H9 (cell line): ENCODE results near the gene PSMD6. TPM values are rescaled to one million over a fixed set of nuclear protein-coding genes. Genes with fewer than 3 reads are reported as not detected.

ENCODE experiments used
- DNase-seq: peaks from one replicate; pipeline ENCODE4 v3.0.0-alpha.2; 2017
- H2AFZ ChIP-seq: one replicate; pipeline ENCODE4 v1.6.1; 2013; ENCODE audit warnings: mild to moderate bottlenecking, low read length, control low read depth, moderate library complexity
- H2AK5ac ChIP-seq: 2 replicates; pipeline ENCODE4 v1.6.1; 2013; ENCODE audit warnings: low read length, control low read depth, mixed read lengths; ENCODE audit not compliant: insufficient read length
- H2BK120ac ChIP-seq: one replicate; pipeline ENCODE4 v1.6.1; 2013; ENCODE audit warnings: low read depth, mild to moderate bottlenecking, low read length, control low read depth, inconsistent platforms; ENCODE audit not compliant: poor library complexity, severe bottlenecking
- H2BK12ac ChIP-seq: 2 replicates; pipeline ENCODE4 v1.6.1; 2013; ENCODE audit warnings: low read length, control low read depth, mixed read lengths, low read depth; ENCODE audit not compliant: insufficient read length
- H2BK15ac ChIP-seq: 2 replicates; pipeline ENCODE4 v1.6.1; 2013; ENCODE audit warnings: low read depth, low read length, control low read depth
- H2BK20ac ChIP-seq: one replicate; pipeline ENCODE4 v1.6.1; 2013; ENCODE audit warnings: low read depth, mild to moderate bottlenecking, low read length, control low read depth, inconsistent platforms; ENCODE audit not compliant: poor library complexity, severe bottlenecking
- H2BK5ac ChIP-seq: 2 replicates; pipeline ENCODE4 v1.6.1; 2013; ENCODE audit warnings: low read length, control low read depth, mixed read lengths; ENCODE audit not compliant: insufficient read length
- H3K14ac ChIP-seq: 2 replicates; pipeline ENCODE4 v1.6.1; 2013; ENCODE audit warnings: low read length, control low read depth; ENCODE audit not compliant: insufficient read depth
- H3K18ac ChIP-seq: 2 replicates; pipeline ENCODE4 v1.6.1; 2013; ENCODE audit warnings: low read depth, mild to moderate bottlenecking, mixed read lengths, low read length, control low read depth; ENCODE audit not compliant: insufficient read length
- H3K23ac ChIP-seq: 2 replicates; pipeline ENCODE4 v1.6.1; 2013; ENCODE audit warnings: low read length, control low read depth, mixed read lengths, low read depth; ENCODE audit not compliant: insufficient read length
- H3K23me2 ChIP-seq: 2 replicates; pipeline ENCODE4 v1.6.1; 2013; ENCODE audit warnings: low read depth, mild to moderate bottlenecking, mixed read lengths, low read length, control low read depth; ENCODE audit not compliant: insufficient read length, poor library complexity, severe bottlenecking
- H3K27ac ChIP-seq: 2 replicates; pipeline ENCODE4 v1.5.1; 2013; ENCODE audit warnings: low read length, control low read depth, mixed read lengths, low read depth; ENCODE audit not compliant: insufficient read length
- H3K27me3 ChIP-seq: 2 replicates; pipeline ENCODE4 v1.6.1; 2013; ENCODE audit warnings: low read length, control low read depth, inconsistent platforms; ENCODE audit not compliant: insufficient read depth
- H3K4ac ChIP-seq: 2 replicates; pipeline ENCODE4 v1.6.1; 2013; ENCODE audit warnings: low read depth, mild to moderate bottlenecking, control low read depth, inconsistent platforms, low read length, moderate library complexity
- H3K4me1 ChIP-seq: 2 replicates; pipeline ENCODE4 v1.6.1; 2013; ENCODE audit warnings: low read length, control low read depth, inconsistent platforms; ENCODE audit not compliant: insufficient read depth
- H3K4me2 ChIP-seq: 2 replicates; pipeline ENCODE4 v1.6.1; 2013; ENCODE audit warnings: low read length, control low read depth, mixed read lengths; ENCODE audit not compliant: insufficient read length, insufficient read depth
- H3K56ac ChIP-seq: 2 replicates; pipeline ENCODE4 v1.6.1; 2013; ENCODE audit warnings: low read depth, mild to moderate bottlenecking, mixed read lengths, low read length, control low read depth; ENCODE audit not compliant: insufficient read length
- H3K79me1 ChIP-seq: 2 replicates; pipeline ENCODE4 v1.6.1; 2013; ENCODE audit warnings: low read depth, mild to moderate bottlenecking, moderate library complexity, low read length, control low read depth, inconsistent platforms; ENCODE audit not compliant: insufficient read depth, poor library complexity, severe bottlenecking
- H3K79me2 ChIP-seq: 2 replicates; pipeline ENCODE4 v1.6.1; 2013; ENCODE audit warnings: low read length, control low read depth, inconsistent platforms; ENCODE audit not compliant: insufficient read depth
- H3K9ac ChIP-seq: 2 replicates; pipeline ENCODE4 v1.6.1; 2013; ENCODE audit warnings: low read length, control low read depth, mixed read lengths; ENCODE audit not compliant: insufficient read length; ENCODE audit errors: extremely low read depth
- H3K9me3 ChIP-seq: one replicate; pipeline ENCODE4 v1.6.1; 2013; ENCODE audit warnings: low read depth, low read length, inconsistent platforms; ENCODE audit not compliant: control insufficient read depth
- H3T11ph ChIP-seq: one replicate; pipeline ENCODE4 v1.6.1; 2013; ENCODE audit warnings: mild to moderate bottlenecking, low read length, control low read depth, inconsistent platforms
- H4K20me1 ChIP-seq: one replicate; pipeline ENCODE4 v1.6.1; 2013; ENCODE audit not compliant: control insufficient read depth, insufficient read length, insufficient read depth
- H4K5ac ChIP-seq: 2 replicates; pipeline ENCODE4 v1.6.1; 2013; ENCODE audit warnings: low read depth, mild to moderate bottlenecking, mixed read lengths, low read length, control low read depth; ENCODE audit not compliant: insufficient read length
- H4K8ac ChIP-seq: replicated peaks from 2 replicates; pipeline ENCODE4 v1.6.1; 2013; ENCODE audit warnings: low read length, control low read depth, mixed read lengths, low read depth; ENCODE audit not compliant: insufficient read length
- H4K91ac ChIP-seq: 2 replicates; pipeline ENCODE4 v1.6.1; 2013; ENCODE audit warnings: low read depth, mild to moderate bottlenecking, moderate library complexity, mixed read lengths, low read length, control low read depth; ENCODE audit not compliant: insufficient read length
- H3K27ac Mint-ChIP-seq, 3 experiments: 2 replicates in 2 of 3; 3 replicates in 1 of 3; pipeline ENCODE4 v1.8.0; 2020 to 2021; ENCODE audit warnings: mixed read lengths in 3 of 3, mild to moderate bottlenecking in 1 of 3, moderate library complexity in 1 of 3
- H3K27me3 Mint-ChIP-seq: 2 replicates; pipeline ENCODE4 v1.8.0; 2021; ENCODE audit warnings: low read depth, mild to moderate bottlenecking, moderate library complexity, mixed read lengths
- H3K36me3 Mint-ChIP-seq, 3 experiments: 2 replicates in 2 of 3; 3 replicates in 1 of 3; pipeline ENCODE4 v1.8.0; 2020 to 2021; ENCODE audit warnings: low read depth in 3 of 3, mixed read lengths in 3 of 3; ENCODE audit not compliant: insufficient read depth in 1 of 3
- H3K4me1 Mint-ChIP-seq, 2 experiments: 2 replicates each; pipeline ENCODE4 v1.8.0; 2020; ENCODE audit warnings: mixed read lengths in 2 of 2
- H3K4me3 Mint-ChIP-seq, 2 experiments: 2 replicates in 1 of 2; 3 replicates in 1 of 2; pipeline ENCODE4 v1.8.0; 2020 to 2021; ENCODE audit warnings: mild to moderate bottlenecking in 2 of 2, mixed read lengths in 2 of 2, moderate library complexity in 1 of 2
- H3K9me3 Mint-ChIP-seq, 2 experiments: 2 replicates in 1 of 2; 3 replicates in 1 of 2; pipeline ENCODE4 v1.8.0; 2020; ENCODE audit warnings: mild to moderate bottlenecking in 2 of 2, mixed read lengths in 2 of 2, moderate library complexity in 1 of 2
- CTCF ChIP-seq: fragments of 200-600 bp; sonication (generic); conservative IDR thresholded peaks from 3 replicates; pipeline ENCODE4 v1.8.0; 2021; ENCODE audit warnings: antibody characterized with exemption, mild to moderate bottlenecking
- WGBS: extraction: QIAGEN DNeasy Blood & Tissue Kit; methylation state at CpG from one replicate; pipeline ENCODE4 v1.1.7; 2013; ENCODE audit warnings: missing lambda C conversion rate, low lambda C conversion rate, mixed read lengths; ENCODE audit not compliant: insufficient read length; ENCODE audit errors: extremely low coverage; 5-methylcytosine and 5-hydroxymethylcytosine counted together
- total RNA-seq: library from RNA; stranded (reverse); gene quantifications from 2 replicates; pipeline ENCODE4 v1.2.1, GENCODE V29; 2021

Gene PSMD6
- total RNA-seq, 1 experiment from 2014 or later, result 112 TPM

GRCh38 chr3:64022451-64023186 is 675 bp downstream of the PSMD6 start:
- Histone ChIP-seq H2BK20ac (no peak overlapping the region), H2AK5ac (no peak overlapping the region), H2BK120ac (no peak overlapping the region), H3K23ac (no peak overlapping the region), H2AFZ (no peak overlapping the region), H3K14ac (peak overlapping the region; percentile 98; the same call in 1 of the 2 replicates), H3K9me3 (no peaks in the 10 kb centered on the region), H3K18ac (no peak overlapping the region), H4K8ac (no peak overlapping the region), H2BK5ac (no peak overlapping the region), H3T11ph (no peak overlapping the region), H3K4me1 (no peaks in the 10 kb centered on the region), H4K5ac (no peak overlapping the region), H3K79me2 (peaks cover 11% of the 10 kb centered on the region; the same call in 1 of the 2 replicates), H3K9ac (peak overlapping the region; percentile 96), H3K4ac (no peak overlapping the region), H4K91ac (no peak overlapping the region), H4K20me1 (no peaks in the 10 kb centered on the region), H3K23me2 (peaks cover 3% of the 10 kb centered on the region), H3K27me3 (no peaks in the 10 kb centered on the region), H2BK12ac (no peak overlapping the region), H3K56ac (no peak overlapping the region), H2BK15ac (no peak overlapping the region), H3K27ac (no peak overlapping the region), H3K79me1 (no peaks in the 10 kb centered on the region), H3K4me2 (peak overlapping the region; percentile 75)
- Mint-ChIP-seq H3K27me3 (peaks cover 3% of the 10 kb centered on the region; the same call in 1 of the 2 replicates), H3K4me1 (peaks cover 14 to 16% of the 10 kb centered on the region in 2 experiments), H3K27ac (peak overlapping the region in 2 of 3 experiments; percentile 49 to 96; a peak in 4 of 7 replicates), H3K36me3 (peaks cover 14 to 41% (median 38%) of the 10 kb centered on the region in 3 experiments; a peak in 5 of 7 replicates), H3K4me3 (peak overlapping the region; percentile 87 to 88), H3K9me3 (no peaks in the 10 kb centered on the region; a peak in 1 of 5 replicates)
- no peak for DNase-seq
- TF ChIP-seq CTCF, result no peak
- WGBS, result no CpG with 5 or more reads among the region's 24 CpGs
